ENCODE results near the gene SGCD.

DNA sequence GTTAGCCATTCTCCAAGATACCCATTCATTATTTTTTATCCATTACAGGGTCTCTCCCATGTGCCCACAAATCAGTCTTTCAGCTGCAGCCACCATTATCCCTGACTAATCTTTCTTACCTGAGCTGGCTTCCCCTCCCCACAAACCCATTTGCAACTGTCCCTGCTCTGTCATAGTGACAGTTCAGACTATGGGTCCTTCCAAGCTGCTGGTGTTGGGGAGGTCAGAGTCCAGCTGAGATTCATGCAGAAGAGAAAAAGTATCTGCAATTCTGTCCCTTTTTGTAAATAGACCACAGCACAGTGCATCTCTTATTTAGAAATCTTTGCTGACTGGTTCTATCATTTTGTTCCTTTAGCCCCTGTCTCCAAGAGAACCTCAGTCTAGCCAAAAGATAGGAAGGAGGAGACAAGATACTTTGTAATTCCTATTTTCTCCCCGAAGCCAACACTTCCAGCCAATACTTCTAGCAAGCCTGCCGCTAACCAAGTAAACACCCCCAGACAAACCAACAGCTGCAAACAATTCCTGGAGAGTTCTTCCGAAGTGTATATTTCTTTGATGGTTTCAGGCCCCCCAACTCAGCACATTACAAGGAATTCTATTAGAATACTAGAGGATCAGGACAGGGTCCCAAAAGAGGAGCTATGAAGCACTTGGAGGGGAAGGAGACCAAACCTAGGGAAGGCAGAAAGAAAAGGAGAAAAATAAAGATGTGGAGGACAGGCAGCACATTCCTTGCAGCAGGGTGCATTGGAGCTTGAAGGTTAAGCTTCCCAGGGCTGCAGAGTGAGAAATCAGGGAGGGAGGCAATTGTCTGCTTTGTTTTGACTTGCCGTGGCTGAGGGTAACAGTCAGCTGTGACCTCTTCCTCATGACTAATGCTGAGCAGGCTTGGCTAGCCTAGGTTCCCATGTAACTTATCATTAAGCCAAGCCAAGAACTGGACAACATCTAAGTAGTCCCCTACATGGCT lies 148.5 kb downstream of the SGCD start:
- TF ChIP-seq, protein P1, sequence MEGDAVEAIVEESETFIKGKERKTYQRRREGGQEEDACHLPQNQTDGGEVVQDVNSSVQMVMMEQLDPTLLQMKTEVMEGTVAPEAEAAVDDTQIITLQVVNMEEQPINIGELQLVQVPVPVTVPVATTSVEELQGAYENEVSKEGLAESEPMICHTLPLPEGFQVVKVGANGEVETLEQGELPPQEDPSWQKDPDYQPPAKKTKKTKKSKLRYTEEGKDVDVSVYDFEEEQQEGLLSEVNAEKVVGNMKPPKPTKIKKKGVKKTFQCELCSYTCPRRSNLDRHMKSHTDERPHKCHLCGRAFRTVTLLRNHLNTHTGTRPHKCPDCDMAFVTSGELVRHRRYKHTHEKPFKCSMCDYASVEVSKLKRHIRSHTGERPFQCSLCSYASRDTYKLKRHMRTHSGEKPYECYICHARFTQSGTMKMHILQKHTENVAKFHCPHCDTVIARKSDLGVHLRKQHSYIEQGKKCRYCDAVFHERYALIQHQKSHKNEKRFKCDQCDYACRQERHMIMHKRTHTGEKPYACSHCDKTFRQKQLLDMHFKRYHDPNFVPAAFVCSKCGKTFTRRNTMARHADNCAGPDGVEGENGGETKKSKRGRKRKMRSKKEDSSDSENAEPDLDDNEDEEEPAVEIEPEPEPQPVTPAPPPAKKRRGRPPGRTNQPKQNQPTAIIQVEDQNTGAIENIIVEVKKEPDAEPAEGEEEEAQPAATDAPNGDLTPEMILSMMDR (IDR thresholded peaks at IDR 0.05), result no peak
- TF ChIP-seq POLR2A (IDR thresholded peaks at IDR 0.05) (no peak), POLR2AphosphoS5 (IDR thresholded peaks at IDR 0.05) (peak in 1 of 3 donors; percentile 46)

Measured in stomach (tissue), 4 donors.